Ectodermal cell (in vitro differentiated cells): ENCODE results near the gene RPTOR.

Source experiments
- H3K27ac ChIP-seq: 2 replicates; pipeline ENCODE4 v1.7.0; 2013; ENCODE audit warnings: mild to moderate bottlenecking, low read depth, low read length; ENCODE audit not compliant: insufficient read depth, poor library complexity, severe bottlenecking
- H3K27me3 ChIP-seq: 2 replicates; pipeline ENCODE4 v1.7.0; 2013; ENCODE audit warnings: mild to moderate bottlenecking, low read length; ENCODE audit not compliant: insufficient read depth, control insufficient read depth, poor library complexity, severe bottlenecking
- H3K36me3 ChIP-seq: one replicate; pipeline ENCODE4 v1.7.0; 2013; ENCODE audit warnings: low read length; ENCODE audit not compliant: control insufficient read depth, insufficient read depth
- H3K4me1 ChIP-seq: one replicate; pipeline ENCODE4 v1.7.0; 2013; ENCODE audit warnings: low read length; ENCODE audit not compliant: control insufficient read depth, insufficient read depth
- H3K4me3 ChIP-seq: 2 replicates; pipeline ENCODE4 v1.7.0; 2013; ENCODE audit warnings: low read depth, low read length, control low read depth; ENCODE audit not compliant: insufficient read depth
- H3K9me3 ChIP-seq: 2 replicates; pipeline ENCODE4 v1.7.0; 2013; ENCODE audit warnings: mild to moderate bottlenecking, low read length, moderate library complexity; ENCODE audit not compliant: control insufficient read depth
- WGBS, 2 experiments: methylation state at CpG; one replicate each; pipeline ENCODE4 v1.1.7; 2013; ENCODE audit warnings: missing lambda C conversion rate in 2 of 2; 5-methylcytosine and 5-hydroxymethylcytosine counted together

RPTOR gene

GRCh38 chr17:80843741-80844156 is 299.1 kb downstream of the RPTOR start:
- H3K9me3 ChIP-seq = no peaks in the 10 kb centered on the region
- no peak overlapping the region for H3K4me3 ChIP-seq
- H3K27me3 ChIP-seq = no peaks in the 10 kb centered on the region
- no peak overlapping the region for H3K27ac ChIP-seq
- H3K36me3 ChIP-seq = peaks cover 6% of the 10 kb centered on the region
- WGBS, 2 experiments = 89 to 91% methylated on average over 13 of the region's 13 CpGs
- peaks cover 10% of the 10 kb centered on the region for H3K4me1 ChIP-seq

DNA sequence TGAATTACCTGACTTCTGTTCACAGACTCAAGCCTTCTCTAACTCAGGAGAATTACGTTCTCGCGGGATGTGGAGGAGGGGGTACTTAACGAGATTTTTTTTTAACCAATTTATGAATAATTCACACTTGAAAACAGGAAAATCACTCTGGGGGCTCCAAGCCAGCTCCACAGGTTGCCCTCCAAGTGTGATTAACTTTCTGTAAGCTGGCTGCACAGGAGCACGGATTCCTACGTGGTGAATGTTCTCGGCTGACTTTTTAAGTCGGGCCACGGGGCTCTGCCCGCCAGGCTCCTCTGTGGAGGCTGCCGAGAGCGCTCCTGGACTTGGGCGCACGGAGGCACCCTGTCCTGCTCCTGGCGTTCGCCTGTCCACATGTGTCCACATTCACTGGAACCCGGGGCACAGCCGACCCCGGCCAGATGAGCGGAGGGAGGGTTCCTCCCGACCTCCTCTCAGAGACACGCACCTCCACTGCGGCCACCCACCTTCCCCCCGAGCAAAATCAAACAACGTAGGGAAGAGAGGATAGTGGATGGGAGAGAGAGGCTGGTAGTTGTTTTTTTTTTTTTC is 299.9 kb downstream of the RPTOR start:
- H3K9me3 ChIP-seq = no peaks in the 10 kb centered on the region
- H3K4me1 ChIP-seq = peaks cover 9% of the 10 kb centered on the region
- peaks cover 6% of the 10 kb centered on the region for H3K36me3 ChIP-seq
- no peak overlapping the region for H3K27ac ChIP-seq
- 92% methylated on average over 25 of the region's 25 CpGs for WGBS, 2 experiments
- no peaks in the 10 kb centered on the region for H3K27me3 ChIP-seq
- H3K4me3 ChIP-seq = no peak overlapping the region

GRCh38 chr17:80845069-80845862 is 300.6 kb downstream of the RPTOR start:
- no peak overlapping the region for H3K27ac ChIP-seq
- H3K4me1 ChIP-seq = peaks cover 9% of the 10 kb centered on the region
- WGBS, 2 experiments = 76 to 77% methylated on average over 31 of the region's 31 CpGs
- H3K4me3 ChIP-seq = no peak overlapping the region
- peaks cover 6% of the 10 kb centered on the region for H3K36me3 ChIP-seq
- no peaks in the 10 kb centered on the region for H3K27me3 ChIP-seq
- no peaks in the 10 kb centered on the region for H3K9me3 ChIP-seq

GRCh38 chr17:80845863-80846671 is 301.4 kb downstream of the RPTOR start:
- 90 to 91% methylated on average over 36 of the region's 36 CpGs for WGBS, 2 experiments
- H3K4me1 ChIP-seq = peaks cover 9% of the 10 kb centered on the region
- no peak overlapping the region for H3K27ac ChIP-seq
- no peaks in the 10 kb centered on the region for H3K9me3 ChIP-seq
- no peak overlapping the region for H3K4me3 ChIP-seq
- no peaks in the 10 kb centered on the region for H3K27me3 ChIP-seq
- H3K36me3 ChIP-seq = peaks cover 6% of the 10 kb centered on the region

DNA sequence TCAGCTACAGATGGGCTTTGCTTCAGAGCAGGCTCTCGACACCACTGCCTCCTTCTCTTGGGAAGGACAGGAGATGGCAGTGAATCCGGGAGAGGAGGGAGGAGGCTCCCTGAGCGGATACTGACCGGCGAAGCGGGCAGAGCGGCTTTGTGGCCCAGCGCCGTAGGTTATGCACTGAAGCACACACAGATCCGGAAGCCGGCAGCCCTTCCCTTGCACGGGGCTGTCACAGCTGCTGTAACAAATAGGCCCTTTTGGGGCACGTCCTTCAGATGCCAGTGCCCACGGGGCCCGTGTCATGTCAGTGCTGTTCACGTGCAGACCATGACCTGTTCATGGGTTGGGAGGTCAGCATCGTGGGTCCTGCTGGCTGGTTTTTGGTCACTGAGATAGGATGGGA is 302.3 kb downstream of the RPTOR start:
- peaks cover 9% of the 10 kb centered on the region for H3K4me1 ChIP-seq
- H3K9me3 ChIP-seq = no peaks in the 10 kb centered on the region
- no peak overlapping the region for H3K27ac ChIP-seq
- WGBS, 2 experiments = 96 to 97% methylated on average over 17 of the region's 17 CpGs
- H3K27me3 ChIP-seq = no peaks in the 10 kb centered on the region
- no peak overlapping the region for H3K4me3 ChIP-seq
- peaks cover 6% of the 10 kb centered on the region for H3K36me3 ChIP-seq

- H3K4me3 ChIP-seq = no peak overlapping the region
- peaks cover 11% of the 10 kb centered on the region for H3K4me1 ChIP-seq
- H3K27me3 ChIP-seq = no peaks in the 10 kb centered on the region
- H3K27ac ChIP-seq = no peak overlapping the region
- WGBS, 2 experiments = 93 to 94% methylated on average over 28 of the region's 28 CpGs
- H3K9me3 ChIP-seq = no peaks in the 10 kb centered on the region
- H3K36me3 ChIP-seq = peaks cover 6% of the 10 kb centered on the region
Measured at GRCh38 chr17:80847496-80848230, 303.0 kb downstream of the RPTOR start.

DNA sequence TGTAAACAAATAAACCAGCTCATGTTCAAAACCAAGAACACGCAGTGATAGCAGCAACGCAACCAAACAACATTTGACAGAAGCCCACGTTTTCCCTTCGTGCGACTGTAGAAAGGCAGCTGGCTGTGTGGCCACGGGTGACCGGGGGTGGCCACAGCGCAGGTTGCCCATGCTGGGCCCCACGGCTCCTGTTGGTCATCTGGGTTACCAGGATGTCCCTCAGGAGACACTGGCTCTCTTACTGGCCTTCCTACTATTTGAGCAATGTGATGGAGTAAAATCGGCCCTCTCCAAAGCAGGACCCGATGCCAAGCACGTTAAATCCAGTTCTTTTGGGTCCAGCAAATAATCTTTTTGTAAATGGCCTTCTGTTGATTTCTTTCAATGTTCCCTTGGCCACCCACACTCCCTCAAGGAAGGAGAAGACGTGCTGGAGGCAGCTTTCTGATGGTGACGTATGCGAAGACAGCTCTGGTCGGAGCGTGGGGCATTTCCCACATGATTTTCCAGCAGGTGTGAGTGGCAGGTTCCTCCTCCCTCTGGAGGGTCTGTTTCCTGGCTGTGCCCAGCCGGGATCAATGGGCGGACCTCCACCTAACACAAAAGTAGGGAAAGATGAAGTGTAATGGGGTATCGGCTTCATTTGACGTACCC is 303.9 kb downstream of the RPTOR start:
- H3K27me3 ChIP-seq = no peaks in the 10 kb centered on the region
- H3K27ac ChIP-seq = no peak overlapping the region
- no peak overlapping the region for H3K4me3 ChIP-seq
- 95% methylated on average over 19 to 21 of the region's 21 CpGs for WGBS, 2 experiments
- H3K36me3 ChIP-seq = peaks cover 6% of the 10 kb centered on the region
- H3K4me1 ChIP-seq = peaks cover 17% of the 10 kb centered on the region
- no peaks in the 10 kb centered on the region for H3K9me3 ChIP-seq

DNA sequence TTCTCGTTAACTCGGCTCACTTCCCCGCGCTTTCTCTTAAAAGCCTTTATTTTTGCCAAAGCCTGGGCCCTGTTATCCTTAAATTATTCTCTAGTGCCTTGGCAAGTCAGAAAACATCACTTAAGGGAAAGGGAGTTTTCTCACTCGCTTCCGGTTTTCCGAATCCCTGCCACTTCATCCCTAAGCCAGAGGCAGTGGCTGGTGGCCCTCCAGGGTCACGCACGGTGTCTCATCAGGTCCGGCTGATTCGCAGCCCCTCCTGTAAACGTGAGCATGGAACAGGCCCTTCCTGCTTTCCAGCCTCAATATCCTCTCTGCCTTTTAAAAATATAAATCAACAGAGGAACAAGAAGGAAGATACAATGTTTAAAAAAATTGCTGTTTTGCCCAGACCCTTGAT is 304.5 kb downstream of the RPTOR start:
- no peak overlapping the region for H3K4me3 ChIP-seq
- no peak overlapping the region for H3K27ac ChIP-seq
- 96 to 97% methylated on average over 12 of the region's 12 CpGs for WGBS, 2 experiments

GRCh38 chr17:80850109-80850508 is 305.5 kb downstream of the RPTOR start:
- H3K9me3 ChIP-seq = no peaks in the 10 kb centered on the region
- WGBS, 2 experiments = 94 to 97% methylated on average over 9 of the region's 9 CpGs

More for the DNA sequence above, 304.5 kb downstream of the RPTOR start:
- no peaks in the 10 kb centered on the region for H3K9me3 ChIP-seq
- H3K4me1 ChIP-seq = peaks cover 17% of the 10 kb centered on the region
- H3K36me3 ChIP-seq = peaks cover 6% of the 10 kb centered on the region
- no peaks in the 10 kb centered on the region for H3K27me3 ChIP-seq

More at GRCh38 chr17:80850109-80850508, 305.5 kb downstream of the RPTOR start:
- H3K36me3 ChIP-seq = peaks cover 6% of the 10 kb centered on the region
- H3K4me1 ChIP-seq = peaks cover 14% of the 10 kb centered on the region
- no peak overlapping the region for H3K27ac ChIP-seq
- H3K27me3 ChIP-seq = no peaks in the 10 kb centered on the region
- H3K4me3 ChIP-seq = no peak overlapping the region
